SH-SY5Y (cell line): Measurements from ENCODE around the gene TAAR1.

Experiments used
- GATA2 ChIP-seq: IDR thresholded peaks from 2 replicates; pipeline ENCODE4 v1.6.1; 2011; ENCODE audit warnings: mild to moderate bottlenecking, low read depth, low read length
- GATA3 ChIP-seq: IDR thresholded peaks from 2 replicates; pipeline ENCODE4 v1.6.1; 2011; ENCODE audit warnings: low read depth, mild to moderate bottlenecking, low read length, moderate library complexity

TAAR1 gene

DNA sequence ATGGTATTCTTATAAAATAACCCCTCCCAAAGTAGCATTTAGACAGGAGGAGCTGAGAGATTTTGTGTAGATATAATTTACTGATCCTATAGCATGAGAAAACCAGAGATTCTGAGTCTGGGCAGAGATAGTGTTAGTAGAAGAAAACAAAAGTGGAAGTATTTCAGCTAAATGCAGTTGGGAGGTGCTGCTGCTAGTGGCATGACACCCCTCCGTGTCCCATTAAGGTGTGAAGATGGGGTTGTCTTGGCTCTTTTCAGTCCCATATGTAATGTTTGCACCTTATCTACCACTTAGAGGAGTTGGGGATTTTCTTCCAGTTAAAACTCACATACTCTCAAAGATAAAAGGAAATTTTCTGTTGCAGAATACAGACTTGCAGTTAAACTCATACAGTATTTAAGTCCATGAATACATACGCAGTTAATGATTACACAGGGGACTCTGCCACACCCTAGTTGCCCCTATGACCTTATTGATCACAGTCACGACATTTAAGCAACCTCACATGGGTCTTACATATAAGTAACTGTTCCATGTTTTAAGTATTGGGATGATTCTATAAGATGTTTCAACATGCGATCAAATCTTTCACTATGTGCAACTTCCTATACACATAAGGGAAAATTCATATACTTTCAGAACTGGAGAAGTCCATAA lies 46.4 kb downstream of the TAAR1 start:
- TF ChIP-seq GATA3 (no peak), GATA2 (no peak)

DNA sequence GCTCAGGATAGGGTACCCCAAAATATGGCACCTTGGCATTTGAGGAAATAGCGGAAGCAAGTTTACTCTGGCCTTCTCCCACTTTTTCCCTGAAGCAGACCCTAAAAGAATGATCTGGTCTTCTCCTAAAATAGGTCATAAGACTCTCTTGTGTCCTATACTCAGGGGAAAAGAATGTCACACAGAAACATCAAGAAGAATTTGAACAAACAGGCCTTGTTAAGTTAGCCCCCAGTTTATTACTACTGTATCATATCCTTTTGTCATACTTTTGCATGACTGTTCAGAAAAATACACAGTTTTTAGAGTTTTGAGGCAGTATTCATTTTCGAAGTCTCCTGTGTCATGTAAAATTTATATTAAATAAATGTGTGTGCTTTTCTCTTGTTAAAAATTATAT lies 47.4 kb downstream of the TAAR1 start:
- no peak for TF ChIP-seq GATA2
- no peak for TF ChIP-seq GATA3

DNA sequence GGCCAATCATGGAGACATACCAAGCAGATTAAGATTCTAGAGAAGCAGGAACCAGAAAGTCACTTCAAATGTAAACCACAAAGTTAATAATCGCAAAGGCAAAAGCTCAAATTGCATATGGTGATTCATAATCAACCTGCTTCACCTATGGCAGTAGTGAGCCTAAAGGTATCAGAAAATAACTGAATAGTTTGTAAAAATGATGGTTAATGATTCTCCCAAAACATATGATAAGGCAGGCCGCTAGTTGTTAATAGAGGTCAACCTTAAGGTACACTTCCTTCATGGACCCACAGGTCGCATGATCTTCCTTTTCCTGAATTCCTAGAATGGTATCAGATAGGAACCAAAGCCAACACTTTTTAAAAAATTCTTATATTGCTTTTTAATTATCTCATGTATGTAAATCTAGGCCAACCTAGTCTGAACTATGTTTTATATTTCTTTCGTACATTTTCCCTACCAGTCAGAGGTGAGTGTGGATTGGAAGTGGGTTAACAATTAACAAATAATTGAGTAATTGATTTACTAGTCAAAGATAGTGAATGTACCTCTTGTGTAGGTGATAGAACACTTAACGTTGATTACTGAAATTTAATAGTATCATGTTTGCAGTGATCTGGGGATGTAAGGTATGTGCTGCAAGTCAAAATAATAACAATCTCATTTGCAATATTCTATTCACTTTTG lies 51.3 kb downstream of the TAAR1 start:
- no peak for TF ChIP-seq GATA3
- no peak for TF ChIP-seq GATA2

DNA sequence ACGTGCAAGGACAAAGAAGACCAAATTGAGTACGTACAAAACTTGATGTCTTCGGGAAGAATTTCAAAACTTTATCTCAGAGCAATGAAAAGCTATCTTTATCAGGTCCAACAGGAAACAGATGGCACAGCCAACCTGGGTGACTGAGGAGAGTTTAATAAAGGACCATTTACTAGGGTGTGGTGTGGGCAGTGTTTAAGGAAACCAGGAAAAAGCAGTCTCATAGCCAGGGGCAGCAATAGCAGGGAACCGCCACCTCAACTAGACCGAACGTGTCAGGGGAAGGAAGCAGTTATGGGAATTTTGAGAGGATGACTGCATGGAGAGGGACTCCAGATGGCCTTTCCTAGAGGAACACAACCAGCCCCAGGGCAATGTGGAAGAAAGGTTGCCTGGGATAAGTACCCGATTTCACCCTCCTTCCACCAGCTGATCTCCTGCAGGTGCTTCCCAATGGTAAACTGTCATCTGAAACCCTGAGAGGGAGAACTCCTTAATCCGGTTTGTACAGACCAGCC lies 54.3 kb downstream of the TAAR1 start:
- TF ChIP-seq GATA3 = no peak
- no peak for TF ChIP-seq GATA2

DNA sequence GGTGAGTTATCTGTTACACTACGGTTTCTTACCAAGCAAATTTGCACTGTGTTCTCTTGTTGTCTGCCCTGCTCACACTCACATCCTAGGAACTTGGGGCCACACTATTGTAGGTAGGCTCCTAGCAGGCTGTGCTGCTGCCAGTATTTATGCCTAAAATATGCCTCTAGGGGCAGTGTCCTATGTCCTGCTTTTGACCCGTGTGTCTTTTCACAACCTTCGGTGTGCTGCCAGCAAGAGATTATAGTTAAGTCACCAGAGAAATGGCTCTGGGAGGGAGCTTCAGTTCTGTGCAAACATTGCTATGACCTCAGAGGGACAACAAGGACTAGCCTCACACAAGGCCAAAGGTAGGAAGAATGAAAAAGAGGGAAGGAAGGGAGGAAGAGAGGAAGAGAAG lies 60.5 kb downstream of the TAAR1 start:
- no peak for TF ChIP-seq GATA3
- TF ChIP-seq GATA2 = no peak

DNA sequence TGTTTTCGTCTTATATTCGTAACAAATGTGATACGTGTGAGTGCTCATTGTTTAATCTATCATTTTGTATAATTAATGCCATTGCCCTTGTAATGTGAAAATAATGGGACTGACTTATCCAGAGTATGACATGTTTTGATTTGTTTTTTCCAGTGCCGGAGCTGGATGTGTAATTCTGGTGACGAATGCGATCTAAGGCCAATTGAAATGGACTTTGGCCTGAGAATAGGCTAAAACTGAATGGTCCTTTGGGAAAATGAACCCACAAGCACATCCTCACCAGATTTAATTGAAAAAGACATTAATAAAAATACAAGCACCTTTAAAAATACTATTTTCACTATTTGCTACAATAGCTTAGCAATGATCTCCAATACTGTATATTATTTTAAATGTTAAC lies 62.8 kb downstream of the TAAR1 start:
- TF ChIP-seq GATA2 (no peak), GATA3 (no peak)
